Sigmoid colon (tissue), 7 donors: ENCODE measurements around the gene SEC24D. TPM values are rescaled to one million over a fixed set of nuclear protein-coding genes. Genes with fewer than 3 reads are reported as not detected.
A peak's percentile ranks its signal among the peaks of the same experiment; 100 is the strongest.

Experiments
- DNase-seq: peaks from one replicate; pipeline ENCODE4 v3.0.0-alpha.2; 2019
- H3K27ac ChIP-seq, 4 donors: fragments of 200-600 bp; sonication (generic); one replicate each; pipeline ENCODE4 v1.5.1; 2016 to 2019; ENCODE audit warnings: mild to moderate bottlenecking in 1 of 4
- H3K27me3 ChIP-seq, 3 donors: fragments of 200-600 bp; sonication (generic); one replicate each; pipeline ENCODE4 v1.5.1; 2019; ENCODE audit warnings: mild to moderate bottlenecking in 1 of 3
- H3K36me3 ChIP-seq, 4 donors: fragments of 200-600 bp; sonication (generic); one replicate each; pipeline ENCODE4 v1.5.1; 2016 to 2019
- H3K4me1 ChIP-seq, 4 donors: fragments of 200-600 bp; sonication (generic); one replicate each; pipeline ENCODE4 v1.5.1; 2017 to 2019
- H3K4me3 ChIP-seq, 4 donors: fragments of 200-600 bp; sonication (generic); one replicate each; pipeline ENCODE4 v1.5.1; 2017 to 2019; ENCODE audit warnings: mild to moderate bottlenecking in 2 of 4, moderate library complexity in 1 of 4
- H3K9me3 ChIP-seq, 4 donors: fragments of 200-600 bp in 3 of 4; sonication (generic) in 3 of 4; one replicate each; pipeline versions ENCODE4 v1.5.1 to v1.6.1; 2013 to 2019
- CTCF ChIP-seq, 4 experiments: fragments of 450-650 bp in 3 of 4; fragments of 200-600 bp in 1 of 4; IDR thresholded peaks; one replicate each; pipeline ENCODE4 v1.5.1; 2016 to 2019; ENCODE audit warnings: antibody characterized with exemption in 4 of 4, mild to moderate bottlenecking in 3 of 4, moderate library complexity in 2 of 4
- EP300 ChIP-seq, 4 donors: sonication (generic); formaldehyde crosslinking; IDR thresholded peaks; one replicate each; pipeline ENCODE4 v1.6.1; 2017; ENCODE audit warnings: antibody characterized with exemption in 4 of 4
- POLR2A ChIP-seq, 2 donors: fragments of 450-650 bp; IDR thresholded peaks; one replicate each; pipeline ENCODE4 v1.6.1; 2016; ENCODE audit warnings: antibody characterized with exemption in 2 of 2, mild to moderate bottlenecking in 2 of 2, moderate library complexity in 2 of 2
- POLR2AphosphoS5 ChIP-seq, 4 donors: sonication (generic); formaldehyde crosslinking; IDR thresholded peaks; one replicate each; pipeline ENCODE4 v1.6.1; 2017; ENCODE audit warnings: antibody characterized with exemption in 4 of 4
- WGBS, 2 donors: extraction: QIAGEN DNeasy Blood & Tissue Kit; methylation state at CpG; one replicate each; pipeline ENCODE4 v1.1.7; 2013; 5-methylcytosine and 5-hydroxymethylcytosine counted together
- intact Hi-C: fragments of 100-400 bp; cut with DNase I; formaldehyde crosslinking; loops from one replicate; pipeline ENCODE4 v1.15.1; 2023
- polyA plus RNA-seq, 3 donors: library from polyadenylated mRNA; stranded (reverse); fragments of 200-250 nt; gene quantifications; one replicate each; pipeline ENCODE4 v1.2.3, GENCODE V29; 2013
- total RNA-seq, 4 donors: library from RNA; depleted of rRNA; stranded (reverse); fragments of >200 nt; gene quantifications; one replicate each; pipeline ENCODE4 v1.1.0, GENCODE V29; 2016
- donor health status: healthy with polysubstance abuse.
- donor health status: Bipolar disorder and iron deficiency.
- donor health status: healthy.

The SEC24D gene
- total and polyA plus RNA-seq, 7 donors = 18.6 to 42.4 (median 27.6) TPM

- WGBS, 2 donors = 98 to 100% methylated on average over 1 of the region's 1 CpG
- intact Hi-C loops = no loop called here
- no peaks in the 10 kb centered on the region for H3K9me3 ChIP-seq
These were observed 79.0 kb downstream of the SEC24D start for GRCh38 chr4:118756958-118757357.

GRCh38 chr4:118756429-118756828, 79.5 kb downstream of the SEC24D start:
- no peak for DNase-seq
- Histone ChIP-seq H3K27me3 (no peaks in the 10 kb centered on the region), H3K4me1 (peaks cover 0 to 98% (median 89%) of the 10 kb centered on the region in 4 donors), H3K4me3 (no peak overlapping the region), H3K9me3 (no peaks in the 10 kb centered on the region), H3K27ac (peak overlapping the region; percentile 83 to 88 (median 85)), H3K36me3 (peaks cover 0 to 3% (median 2%) of the 10 kb centered on the region in 4 donors)
- TF ChIP-seq POLR2AphosphoS5 (IDR thresholded peaks at IDR 0.05) (no peak), POLR2A (IDR thresholded peaks at IDR 0.05) (no peak), EP300 (IDR thresholded peaks at IDR 0.05) (no peak), CTCF (IDR thresholded peaks at IDR 0.05) (no peak)
- intact Hi-C loops = no loop called here
- 81 to 85% methylated on average over 3 of the region's 3 CpGs for WGBS, 2 donors

More at GRCh38 chr4:118756958-118757357, 79.0 kb downstream of the SEC24D start:
- Histone ChIP-seq H3K27ac (peak overlapping the region; percentile 83 to 88 (median 85)), H3K4me1 (peaks cover 0 to 98% (median 89%) of the 10 kb centered on the region in 4 donors), H3K36me3 (peaks cover 0 to 3% (median 0%) of the 10 kb centered on the region in 4 donors), H3K4me3 (no peak overlapping the region), H3K27me3 (no peaks in the 10 kb centered on the region)
- DNase-seq = no peak
- TF ChIP-seq CTCF (IDR thresholded peaks at IDR 0.05) = no peak
- TF ChIP-seq POLR2AphosphoS5 (IDR thresholded peaks at IDR 0.05) = peak in 1 of 4 donors; percentile 19

GRCh38 chr4:118755438-118756226, 80.3 kb downstream of the SEC24D start:
- DNase-seq = no peak
- H3K4me1 ChIP-seq = peaks cover 0 to 99% (median 85%) of the 10 kb centered on the region in 4 donors
- no peak overlapping the region for H3K4me3 ChIP-seq
- H3K9me3 ChIP-seq = no peaks in the 10 kb centered on the region
- peaks cover 0 to 11% (median 5%) of the 10 kb centered on the region in 4 donors for H3K36me3 ChIP-seq
- TF ChIP-seq CTCF (IDR thresholded peaks at IDR 0.05) = no peak
- TF ChIP-seq POLR2AphosphoS5 (IDR thresholded peaks at IDR 0.05) = no peak
- TF ChIP-seq EP300 (IDR thresholded peaks at IDR 0.05) = no peak
- no peak for TF ChIP-seq POLR2A (IDR thresholded peaks at IDR 0.05)
- H3K27ac ChIP-seq = peak overlapping the region; percentile 83 to 88 (median 85)
- 81 to 82% methylated on average over 2 of the region's 2 CpGs for WGBS, 2 donors
- no peaks in the 10 kb centered on the region for H3K27me3 ChIP-seq
- intact Hi-C loops = no loop called here

- Histone ChIP-seq H3K27me3 (no peaks in the 10 kb centered on the region), H3K4me1 (peaks cover 0 to 100% (median 82%) of the 10 kb centered on the region in 4 donors), H3K4me3 (no peak overlapping the region), H3K36me3 (peaks cover 0 to 11% (median 5%) of the 10 kb centered on the region in 4 donors), H3K27ac (peak overlapping the region; percentile 83 to 88 (median 85)), H3K9me3 (no peaks in the 10 kb centered on the region)
- WGBS, 2 donors = 83 to 84% methylated on average over 2 of the region's 2 CpGs
- no peak for TF ChIP-seq POLR2AphosphoS5 (IDR thresholded peaks at IDR 0.05)
- TF ChIP-seq POLR2A (IDR thresholded peaks at IDR 0.05) = no peak
- intact Hi-C loops = no loop called here
- no peak for DNase-seq
These were observed 81.0 kb downstream of the SEC24D start for GRCh38 chr4:118754890-118755289.

GRCh38 chr4:118753685-118754084, 82.2 kb downstream of the SEC24D start:
- Histone ChIP-seq H3K27me3 (no peaks in the 10 kb centered on the region), H3K4me3 (no peak overlapping the region), H3K27ac (peak overlapping the region; percentile 83 to 88 (median 85)), H3K9me3 (no peaks in the 10 kb centered on the region), H3K4me1 (peaks cover 0 to 99% (median 71%) of the 10 kb centered on the region in 4 donors), H3K36me3 (peaks cover 0 to 11% (median 5%) of the 10 kb centered on the region in 4 donors)
- TF ChIP-seq POLR2AphosphoS5 (IDR thresholded peaks at IDR 0.05) (no peak), EP300 (IDR thresholded peaks at IDR 0.05) (no peak)
- DNase-seq = no peak
- intact Hi-C loops = no loop called here
- 86 to 93% methylated on average over 1 of the region's 1 CpG for WGBS, 2 donors
